Liver (tissue), 9 donors: ENCODE measurements around the gene ZNF582. TPM values are rescaled to one million over a fixed set of nuclear protein-coding genes. Genes with fewer than 3 reads are reported as not detected.
A peak's percentile ranks its signal among the peaks of the same experiment; 100 is the strongest.

ENCODE experiments used
- DNase-seq: peaks from one replicate; pipeline ENCODE4 v3.0.0-alpha.2; 2017; ENCODE audit warnings: low spot score
- H3K27ac ChIP-seq, 2 donors: one replicate each; pipeline ENCODE4 v1.7.0; 2013; ENCODE audit warnings: inconsistent platforms in 2 of 2, low read length in 2 of 2, control low read depth in 1 of 2, low read depth in 1 of 2, mild to moderate bottlenecking in 1 of 2
- H3K27me3 ChIP-seq, 4 donors: one replicate each; pipeline versions ENCODE4 v1.6.1 to v1.7.0; 2013; ENCODE audit warnings: low read length in 3 of 4, inconsistent platforms in 1 of 4, mild to moderate bottlenecking in 1 of 4, moderate library complexity in 1 of 4; ENCODE audit not compliant: control insufficient read depth in 4 of 4, insufficient read depth in 4 of 4
- H3K36me3 ChIP-seq, 4 donors: one replicate each; pipeline versions ENCODE4 v1.6.1 to v1.7.0; 2013; ENCODE audit warnings: low read length in 3 of 4, mild to moderate bottlenecking in 3 of 4, low read depth in 1 of 4, moderate library complexity in 1 of 4; ENCODE audit not compliant: control insufficient read depth in 4 of 4, insufficient read depth in 3 of 4
- H3K4me1 ChIP-seq, 4 donors: one replicate each; pipeline versions ENCODE4 v1.6.1 to v1.7.0; 2013; ENCODE audit warnings: low read length in 3 of 4, mild to moderate bottlenecking in 3 of 4, moderate library complexity in 1 of 4; ENCODE audit not compliant: control insufficient read depth in 4 of 4, insufficient read depth in 4 of 4
- H3K4me3 ChIP-seq, 3 donors: one replicate each; pipeline versions ENCODE4 v1.6.1 to v1.7.0; 2013; ENCODE audit warnings: low read length in 3 of 3, control low read depth in 1 of 3, low read depth in 1 of 3, mild to moderate bottlenecking in 1 of 3
- H3K9ac ChIP-seq, 2 donors: one replicate each; pipeline ENCODE4 v1.7.0; 2013; ENCODE audit warnings: low read length in 2 of 2, mild to moderate bottlenecking in 2 of 2, moderate library complexity in 2 of 2, control low read depth in 1 of 2, low read depth in 1 of 2
- H3K9me3 ChIP-seq, 4 donors: one replicate each; pipeline versions ENCODE4 v1.6.1 to v1.7.0; 2013; ENCODE audit warnings: low read length in 3 of 4; ENCODE audit not compliant: control insufficient read depth in 4 of 4
- EGR1 ChIP-seq, 2 donors: IDR thresholded peaks; 2 replicates each; pipeline ENCODE4 v1.6.1; 2016 to 2018; ENCODE audit warnings: antibody characterized with exemption in 2 of 2, low read depth in 2 of 2
- FOXA1 ChIP-seq: IDR thresholded peaks from 2 replicates; pipeline ENCODE4 v1.6.1; 2016; ENCODE audit warnings: antibody characterized with exemption
- FOXA2 ChIP-seq: IDR thresholded peaks from 2 replicates; pipeline ENCODE4 v1.6.1; 2016; ENCODE audit warnings: antibody characterized with exemption
- GABPA ChIP-seq, 2 donors: IDR thresholded peaks in 1 of 2; conservative IDR thresholded peaks in 1 of 2; 2 replicates each; pipeline ENCODE4 v1.6.1; 2016; ENCODE audit warnings: antibody characterized with exemption in 2 of 2, mild to moderate bottlenecking in 1 of 2, moderate library complexity in 1 of 2
- HNF4A ChIP-seq, 2 donors: conservative IDR thresholded peaks; 2 replicates each; pipeline ENCODE4 v1.6.1; 2016; ENCODE audit warnings: antibody characterized with exemption in 2 of 2, mild to moderate bottlenecking in 2 of 2
- HNF4G ChIP-seq: IDR thresholded peaks from 2 replicates; pipeline ENCODE4 v1.6.1; 2016; ENCODE audit warnings: antibody characterized with exemption
- JUND ChIP-seq, 2 donors: IDR thresholded peaks; 2 replicates each; pipeline ENCODE4 v1.6.1; 2016; ENCODE audit warnings: antibody characterized with exemption in 2 of 2
- NR2F2 ChIP-seq: IDR thresholded peaks from 2 replicates; pipeline ENCODE4 v1.6.1; 2016; ENCODE audit warnings: antibody characterized with exemption
- RAD21 ChIP-seq, 2 donors: IDR thresholded peaks; 2 replicates each; pipeline ENCODE4 v1.6.1; 2016; ENCODE audit warnings: antibody characterized with exemption in 2 of 2, mild to moderate bottlenecking in 2 of 2
- RXRA ChIP-seq, 2 donors: IDR thresholded peaks; 2 replicates each; pipeline ENCODE4 v1.6.1; 2017 to 2018; ENCODE audit warnings: antibody characterized with exemption in 2 of 2, mild to moderate bottlenecking in 1 of 2
- SP1 ChIP-seq: IDR thresholded peaks from 2 replicates; pipeline ENCODE4 v1.6.1; 2018; ENCODE audit warnings: antibody characterized with exemption, mild to moderate bottlenecking
- TAF1 ChIP-seq: conservative IDR thresholded peaks from 2 replicates; pipeline ENCODE4 v1.6.1; 2016; ENCODE audit warnings: antibody characterized with exemption, mild to moderate bottlenecking
- YY1 ChIP-seq: IDR thresholded peaks from 2 replicates; pipeline ENCODE4 v1.6.1; 2016; ENCODE audit warnings: antibody characterized with exemption, mild to moderate bottlenecking
- ZBTB33 ChIP-seq: IDR thresholded peaks from 2 replicates; pipeline ENCODE4 v1.6.1; 2016; ENCODE audit warnings: antibody characterized with exemption
- WGBS: extraction: QIAGEN DNeasy Blood & Tissue Kit; methylation state at CpG from one replicate; pipeline ENCODE4 v1.1.7; 2013; 5-methylcytosine and 5-hydroxymethylcytosine counted together
- polyA plus RNA-seq, 2 donors: library from polyadenylated mRNA; stranded (reverse) in 1 of 2; unstranded in 1 of 2; fragments of 200-250 nt in 1 of 2; fragments of >200 nt in 1 of 2; fragmentation: Nextera tagmentation in 1 of 2; extraction: Ambion mirVana in 1 of 2; gene quantifications; one replicate each; pipeline versions ENCODE4 v1.2.1 to v1.2.3, GENCODE V29; 2013 to 2015
- total RNA-seq, 2 donors: library from RNA; depleted of rRNA; stranded (reverse); fragments of >200 nt; gene quantifications; one replicate each; pipeline ENCODE4 v1.2.3, GENCODE V29; 2014
- TF ChIP-seq, protein P1 (sequence below): fragments of 150-350 bp; IDR thresholded peaks from 2 replicates; pipeline ENCODE4 v1.5.1; 2017; ENCODE audit warnings: improper control_type of control experiment, low read depth, low read length; ENCODE audit not compliant: missing input control
- TF ChIP-seq, protein P2 (sequence below): IDR thresholded peaks from 2 replicates; pipeline ENCODE4 v1.6.1; 2016; ENCODE audit warnings: antibody characterized with exemption
- TF ChIP-seq, protein P3 (sequence below): IDR thresholded peaks from 2 replicates; pipeline ENCODE4 v1.6.1; 2016; ENCODE audit warnings: antibody characterized with exemption
- TF ChIP-seq, protein P4 (sequence below): IDR thresholded peaks from 2 replicates; pipeline ENCODE4 v1.6.1; 2016; ENCODE audit warnings: antibody characterized with exemption, mild to moderate bottlenecking
- donor health status: healthy.
- donor health status: healthy.
- donor health status: healthy.
- donor health status: healthy.
- donor health status: healthy.

ZNF582 gene
- total and polyA plus RNA-seq, 4 donors, result 1.3 to 2.1 (median 1.4) TPM

- H3K27ac ChIP-seq, result no peak overlapping the region
- TF ChIP-seq ZBTB33 (no peak), FOXA1 (no peak), TAF1 (no peak), EGR1 (IDR thresholded peaks at IDR 0.05; ENCODE audit: low read depth in 2 of 2) (no peak), HNF4A (conservative IDR thresholded peaks at IDR 0.05) (no peak), RXRA (IDR thresholded peaks at IDR 0.05) (no peak), SP1 (no peak), GABPA (IDR thresholded peaks at IDR 0.05 in 1 of 2, conservative IDR thresholded peaks at IDR 0.05 in 1 of 2) (no peak), NR2F2 (no peak), YY1 (no peak), JUND (IDR thresholded peaks at IDR 0.05) (no peak), HNF4G (no peak), FOXA2 (no peak), RAD21 (IDR thresholded peaks at IDR 0.05) (no peak)
- TF ChIP-seq, protein P1, sequence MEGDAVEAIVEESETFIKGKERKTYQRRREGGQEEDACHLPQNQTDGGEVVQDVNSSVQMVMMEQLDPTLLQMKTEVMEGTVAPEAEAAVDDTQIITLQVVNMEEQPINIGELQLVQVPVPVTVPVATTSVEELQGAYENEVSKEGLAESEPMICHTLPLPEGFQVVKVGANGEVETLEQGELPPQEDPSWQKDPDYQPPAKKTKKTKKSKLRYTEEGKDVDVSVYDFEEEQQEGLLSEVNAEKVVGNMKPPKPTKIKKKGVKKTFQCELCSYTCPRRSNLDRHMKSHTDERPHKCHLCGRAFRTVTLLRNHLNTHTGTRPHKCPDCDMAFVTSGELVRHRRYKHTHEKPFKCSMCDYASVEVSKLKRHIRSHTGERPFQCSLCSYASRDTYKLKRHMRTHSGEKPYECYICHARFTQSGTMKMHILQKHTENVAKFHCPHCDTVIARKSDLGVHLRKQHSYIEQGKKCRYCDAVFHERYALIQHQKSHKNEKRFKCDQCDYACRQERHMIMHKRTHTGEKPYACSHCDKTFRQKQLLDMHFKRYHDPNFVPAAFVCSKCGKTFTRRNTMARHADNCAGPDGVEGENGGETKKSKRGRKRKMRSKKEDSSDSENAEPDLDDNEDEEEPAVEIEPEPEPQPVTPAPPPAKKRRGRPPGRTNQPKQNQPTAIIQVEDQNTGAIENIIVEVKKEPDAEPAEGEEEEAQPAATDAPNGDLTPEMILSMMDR, result no peak
- TF ChIP-seq, protein P2, sequence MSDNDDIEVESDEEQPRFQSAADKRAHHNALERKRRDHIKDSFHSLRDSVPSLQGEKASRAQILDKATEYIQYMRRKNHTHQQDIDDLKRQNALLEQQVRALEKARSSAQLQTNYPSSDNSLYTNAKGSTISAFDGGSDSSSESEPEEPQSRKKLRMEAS, result no peak
- TF ChIP-seq, protein P3, sequence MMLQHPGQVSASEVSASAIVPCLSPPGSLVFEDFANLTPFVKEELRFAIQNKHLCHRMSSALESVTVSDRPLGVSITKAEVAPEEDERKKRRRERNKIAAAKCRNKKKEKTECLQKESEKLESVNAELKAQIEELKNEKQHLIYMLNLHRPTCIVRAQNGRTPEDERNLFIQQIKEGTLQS, result no peak
- TF ChIP-seq, protein P4, sequence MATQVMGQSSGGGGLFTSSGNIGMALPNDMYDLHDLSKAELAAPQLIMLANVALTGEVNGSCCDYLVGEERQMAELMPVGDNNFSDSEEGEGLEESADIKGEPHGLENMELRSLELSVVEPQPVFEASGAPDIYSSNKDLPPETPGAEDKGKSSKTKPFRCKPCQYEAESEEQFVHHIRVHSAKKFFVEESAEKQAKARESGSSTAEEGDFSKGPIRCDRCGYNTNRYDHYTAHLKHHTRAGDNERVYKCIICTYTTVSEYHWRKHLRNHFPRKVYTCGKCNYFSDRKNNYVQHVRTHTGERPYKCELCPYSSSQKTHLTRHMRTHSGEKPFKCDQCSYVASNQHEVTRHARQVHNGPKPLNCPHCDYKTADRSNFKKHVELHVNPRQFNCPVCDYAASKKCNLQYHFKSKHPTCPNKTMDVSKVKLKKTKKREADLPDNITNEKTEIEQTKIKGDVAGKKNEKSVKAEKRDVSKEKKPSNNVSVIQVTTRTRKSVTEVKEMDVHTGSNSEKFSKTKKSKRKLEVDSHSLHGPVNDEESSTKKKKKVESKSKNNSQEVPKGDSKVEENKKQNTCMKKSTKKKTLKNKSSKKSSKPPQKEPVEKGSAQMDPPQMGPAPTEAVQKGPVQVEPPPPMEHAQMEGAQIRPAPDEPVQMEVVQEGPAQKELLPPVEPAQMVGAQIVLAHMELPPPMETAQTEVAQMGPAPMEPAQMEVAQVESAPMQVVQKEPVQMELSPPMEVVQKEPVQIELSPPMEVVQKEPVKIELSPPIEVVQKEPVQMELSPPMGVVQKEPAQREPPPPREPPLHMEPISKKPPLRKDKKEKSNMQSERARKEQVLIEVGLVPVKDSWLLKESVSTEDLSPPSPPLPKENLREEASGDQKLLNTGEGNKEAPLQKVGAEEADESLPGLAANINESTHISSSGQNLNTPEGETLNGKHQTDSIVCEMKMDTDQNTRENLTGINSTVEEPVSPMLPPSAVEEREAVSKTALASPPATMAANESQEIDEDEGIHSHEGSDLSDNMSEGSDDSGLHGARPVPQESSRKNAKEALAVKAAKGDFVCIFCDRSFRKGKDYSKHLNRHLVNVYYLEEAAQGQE, result no peak
- no peaks in the 10 kb centered on the region for H3K27me3 ChIP-seq
- peaks cover 0 to 7% (median 2%) of the 10 kb centered on the region in 4 donors for H3K4me1 ChIP-seq
- H3K36me3 ChIP-seq, result peaks cover 0 to 29% (median 16%) of the 10 kb centered on the region in 4 donors
- no peak for DNase-seq
- H3K9ac ChIP-seq, result no peak overlapping the region
- H3K4me3 ChIP-seq, result peak overlapping the region in 1 of 3 donors; percentile 43
- WGBS, result 84% methylated on average over 5 of the region's 5 CpGs
- peaks cover 2 to 52% (median 41%) of the 10 kb centered on the region in 4 donors for H3K9me3 ChIP-seq
Measured at GRCh38 chr19:56398809-56399208, 5.5 kb upstream of the ZNF582 start.
